ENCODE measurements around the gene UGT1A7. TPM values are rescaled to one million over a fixed set of nuclear protein-coding genes. Genes with fewer than 3 reads are reported as not detected.

The UGT1A7 gene
- total and polyA plus RNA-seq, 9 of the 15 experiments (the other 6 are each of a cell fraction or from before 2014, with no cell fraction given), result not detected

DNA sequence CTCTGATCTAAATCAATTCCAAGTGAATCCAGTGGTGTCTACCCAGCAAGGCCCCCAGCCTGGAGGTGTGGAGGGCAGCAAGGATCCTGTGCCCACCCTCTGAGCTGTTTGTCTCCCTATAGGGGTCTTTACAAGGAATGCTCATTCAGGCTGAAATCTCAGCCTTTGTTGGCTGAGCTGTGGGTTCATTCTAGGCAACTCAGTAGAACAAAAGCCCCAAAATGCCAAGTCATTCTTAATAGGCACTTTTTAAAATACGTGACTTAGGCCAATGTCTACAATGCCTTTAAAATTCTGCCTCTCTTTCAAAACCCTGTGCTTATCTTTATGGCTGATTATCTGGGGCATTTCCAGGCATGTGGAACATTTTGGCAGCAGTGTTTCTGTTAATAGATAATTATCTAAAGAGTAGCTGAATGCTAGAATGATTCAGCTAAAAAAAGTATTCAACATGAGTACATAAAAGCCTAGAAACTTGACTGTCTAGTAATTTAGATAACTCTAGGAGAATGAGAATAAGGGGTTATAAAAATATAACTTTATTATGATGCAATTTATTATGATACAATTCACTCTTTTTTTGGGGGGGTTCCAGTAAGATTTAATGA lies 18.4 kb downstream of the UGT1A7 start (continued):
- TF ChIP-seq STAG1 (CRISPR knock-in tag; IDR thresholded peaks at IDR 0.05; ENCODE audit: borderline replicate concordance) (no peak), RAD51 (IDR thresholded peaks at IDR 0.05; ENCODE audit: borderline replicate concordance, low read depth) (no peak), ZNF41 (CRISPR knock-in tag; conservative IDR thresholded peaks at IDR 0.05) (no peak), ZKSCAN3 (CRISPR knock-in tag; IDR thresholded peaks at IDR 0.05) (no peak), SREBF2 (CRISPR knock-in tag; IDR thresholded peaks at IDR 0.05) (no peak), FOXK1 (CRISPR knock-in tag; IDR thresholded peaks at IDR 0.05; ENCODE audit: borderline replicate concordance) (no peak), MEF2A (IDR thresholded peaks at IDR 0.05; ENCODE audit: control insufficient read depth, low read depth, low read length) (no peak), TCFL5 (CRISPR knock-in tag; conservative IDR thresholded peaks at IDR 0.05) (no peak), ZNF644 (tag; IDR thresholded peaks at IDR 0.05; ENCODE audit: low read depth) (0 out of 2 replicates have a peak, but pooled peaks have one; percentile 33), DIDO1 (tag; IDR thresholded peaks at IDR 0.05; ENCODE audit: low read depth) (no peak), ZNF311 (CRISPR knock-in tag; IDR thresholded peaks at IDR 0.05) (no peak), ZNF764 (CRISPR knock-in tag; IDR thresholded peaks at IDR 0.05; ENCODE audit: low read depth) (no peak), ZNF75A (CRISPR knock-in tag; IDR thresholded peaks at IDR 0.05) (no peak), SNIP1 (IDR thresholded peaks at IDR 0.05; ENCODE audit: low read depth) (no peak), ZBTB8A (IDR thresholded peaks at IDR 0.05; ENCODE audit: partially characterized antibody) (no peak), ZEB2 (IDR thresholded peaks at IDR 0.05) (no peak), TRIM24 (IDR thresholded peaks at IDR 0.05) (peak; percentile 17 to 74; a peak in 2 of 4 replicates), PHB2 (IDR thresholded peaks at IDR 0.05; ENCODE audit: low read depth) (no peak), HEY1 (CRISPR knock-in tag; IDR thresholded peaks at IDR 0.05; ENCODE audit: borderline replicate concordance) (no peak), GATAD2B (IDR thresholded peaks at IDR 0.05; ENCODE audit: borderline replicate concordance) (peak; percentile 90), RHOXF2B (CRISPR knock-in tag; conservative IDR thresholded peaks at IDR 0.05) (no peak), GABPB2 (CRISPR knock-in tag; conservative IDR thresholded peaks at IDR 0.05) (no peak)
- TF ChIP-seq, protein P1, sequence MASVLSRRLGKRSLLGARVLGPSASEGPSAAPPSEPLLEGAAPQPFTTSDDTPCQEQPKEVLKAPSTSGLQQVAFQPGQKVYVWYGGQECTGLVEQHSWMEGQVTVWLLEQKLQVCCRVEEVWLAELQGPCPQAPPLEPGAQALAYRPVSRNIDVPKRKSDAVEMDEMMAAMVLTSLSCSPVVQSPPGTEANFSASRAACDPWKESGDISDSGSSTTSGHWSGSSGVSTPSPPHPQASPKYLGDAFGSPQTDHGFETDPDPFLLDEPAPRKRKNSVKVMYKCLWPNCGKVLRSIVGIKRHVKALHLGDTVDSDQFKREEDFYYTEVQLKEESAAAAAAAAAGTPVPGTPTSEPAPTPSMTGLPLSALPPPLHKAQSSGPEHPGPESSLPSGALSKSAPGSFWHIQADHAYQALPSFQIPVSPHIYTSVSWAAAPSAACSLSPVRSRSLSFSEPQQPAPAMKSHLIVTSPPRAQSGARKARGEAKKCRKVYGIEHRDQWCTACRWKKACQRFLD (CRISPR knock-in tag; IDR thresholded peaks at IDR 0.05), result no peak
- TF ChIP-seq, protein P2, sequence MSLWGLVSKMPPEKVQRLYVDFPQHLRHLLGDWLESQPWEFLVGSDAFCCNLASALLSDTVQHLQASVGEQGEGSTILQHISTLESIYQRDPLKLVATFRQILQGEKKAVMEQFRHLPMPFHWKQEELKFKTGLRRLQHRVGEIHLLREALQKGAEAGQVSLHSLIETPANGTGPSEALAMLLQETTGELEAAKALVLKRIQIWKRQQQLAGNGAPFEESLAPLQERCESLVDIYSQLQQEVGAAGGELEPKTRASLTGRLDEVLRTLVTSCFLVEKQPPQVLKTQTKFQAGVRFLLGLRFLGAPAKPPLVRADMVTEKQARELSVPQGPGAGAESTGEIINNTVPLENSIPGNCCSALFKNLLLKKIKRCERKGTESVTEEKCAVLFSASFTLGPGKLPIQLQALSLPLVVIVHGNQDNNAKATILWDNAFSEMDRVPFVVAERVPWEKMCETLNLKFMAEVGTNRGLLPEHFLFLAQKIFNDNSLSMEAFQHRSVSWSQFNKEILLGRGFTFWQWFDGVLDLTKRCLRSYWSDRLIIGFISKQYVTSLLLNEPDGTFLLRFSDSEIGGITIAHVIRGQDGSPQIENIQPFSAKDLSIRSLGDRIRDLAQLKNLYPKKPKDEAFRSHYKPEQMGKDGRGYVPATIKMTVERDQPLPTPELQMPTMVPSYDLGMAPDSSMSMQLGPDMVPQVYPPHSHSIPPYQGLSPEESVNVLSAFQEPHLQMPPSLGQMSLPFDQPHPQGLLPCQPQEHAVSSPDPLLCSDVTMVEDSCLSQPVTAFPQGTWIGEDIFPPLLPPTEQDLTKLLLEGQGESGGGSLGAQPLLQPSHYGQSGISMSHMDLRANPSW (CRISPR knock-in tag; IDR thresholded peaks at IDR 0.05), result no peak
- TF ChIP-seq, protein P3, sequence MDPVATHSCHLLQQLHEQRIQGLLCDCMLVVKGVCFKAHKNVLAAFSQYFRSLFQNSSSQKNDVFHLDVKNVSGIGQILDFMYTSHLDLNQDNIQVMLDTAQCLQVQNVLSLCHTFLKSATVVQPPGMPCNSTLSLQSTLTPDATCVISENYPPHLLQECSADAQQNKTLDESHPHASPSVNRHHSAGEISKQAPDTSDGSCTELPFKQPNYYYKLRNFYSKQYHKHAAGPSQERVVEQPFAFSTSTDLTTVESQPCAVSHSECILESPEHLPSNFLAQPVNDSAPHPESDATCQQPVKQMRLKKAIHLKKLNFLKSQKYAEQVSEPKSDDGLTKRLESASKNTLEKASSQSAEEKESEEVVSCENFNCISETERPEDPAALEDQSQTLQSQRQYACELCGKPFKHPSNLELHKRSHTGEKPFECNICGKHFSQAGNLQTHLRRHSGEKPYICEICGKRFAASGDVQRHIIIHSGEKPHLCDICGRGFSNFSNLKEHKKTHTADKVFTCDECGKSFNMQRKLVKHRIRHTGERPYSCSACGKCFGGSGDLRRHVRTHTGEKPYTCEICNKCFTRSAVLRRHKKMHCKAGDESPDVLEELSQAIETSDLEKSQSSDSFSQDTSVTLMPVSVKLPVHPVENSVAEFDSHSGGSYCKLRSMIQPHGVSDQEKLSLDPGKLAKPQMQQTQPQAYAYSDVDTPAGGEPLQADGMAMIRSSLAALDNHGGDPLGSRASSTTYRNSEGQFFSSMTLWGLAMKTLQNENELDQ (CRISPR knock-in tag; IDR thresholded peaks at IDR 0.05; ENCODE audit: borderline replicate concordance), result no peak
